GM12878 (cell line): Measurements from ENCODE around the gene MYO7A. TPM values are rescaled to one million over a fixed set of nuclear protein-coding genes. Genes with fewer than 3 reads are reported as not detected.

Experiments
- ATAC-seq: fragments of 200-7000 bp; cut with Tn5 transposase; 3 replicates; pipeline ENCODE4 v1.9.1; 2020; ENCODE audit warnings: mild to moderate bottlenecking, moderate library complexity
- BruUV-seq: library from RNA; stranded (reverse); fragments of 400-500 nt; replicated peaks from 2 replicates; lab custom pipeline; 2021; lab: Mats Ljungman, UMichigan
- CTCF ChIA-PET: fragments of 300-600 bp; sonication (Branson Sonifier 250); formaldehyde crosslinking; extraction: SDS; loops from one replicate; lab custom pipeline; 2021; ENCODE audit warnings: inconsistent platforms; lab: Yijun Ruan, JAX
- POLR2A ChIA-PET: fragments of 350-600 bp; formaldehyde crosslinking; extraction: SDS; loops from one replicate; lab custom pipeline; 2021; ENCODE audit warnings: inconsistent platforms; lab: Charles Lee
- RAD21 ChIA-PET: fragments of 300-600 bp; sonication (Branson Sonifier 250); formaldehyde crosslinking; loops from one replicate; lab custom pipeline; 2023; ENCODE audit warnings: antibody characterized with exemption; ENCODE audit not compliant: unreplicated experiment; lab: Charles Lee
- SMC1A ChIA-PET: fragments of 300-600 bp; sonication (Branson Sonifier 250); formaldehyde crosslinking; loops from one replicate; lab custom pipeline; 2023; ENCODE audit not compliant: unreplicated experiment, uncharacterized antibody; lab: Charles Lee
- DNase-seq: peaks from one replicate; pipeline ENCODE4 v3.0.0-alpha.2; 2011; ENCODE audit warnings: low read depth, low spot score
- FAIRE-seq: peaks from 3 replicates; lab custom pipeline; 2011; peaks lifted over from hg19 to GRCh38; lab: Jason Lieb, UNC
- H2AFZ ChIP-seq: 2 replicates; pipeline ENCODE4 v1.6.0; 2011; ENCODE audit warnings: low read depth, low read length, control low read depth; ENCODE audit not compliant: control insufficient read depth
- H3K27ac ChIP-seq: 2 replicates; pipeline ENCODE4 v1.5.1; 2011; ENCODE audit warnings: control low read depth; ENCODE audit not compliant: control insufficient read depth, insufficient read depth
- H3K27me3 ChIP-seq, 2 experiments: replicated peaks in 1 of 2; 2 replicates each; pipeline versions ENCODE4 v1.6.0 to v1.6.1; 2011; ENCODE audit warnings: low read length in 1 of 2; ENCODE audit not compliant: control insufficient read depth in 2 of 2, insufficient read depth in 2 of 2
- H3K36me3 ChIP-seq, 2 experiments: 2 replicates each; pipeline ENCODE4 v1.5.1; 2011; ENCODE audit warnings: low read length in 1 of 2; ENCODE audit not compliant: control insufficient read depth in 2 of 2, insufficient read depth in 2 of 2
- H3K4me1 ChIP-seq: 2 replicates; pipeline ENCODE4 v1.6.1; 2011; ENCODE audit warnings: mild to moderate bottlenecking, low read length, moderate library complexity, mixed read lengths; ENCODE audit not compliant: control insufficient read depth, insufficient read depth
- H3K4me2 ChIP-seq: 2 replicates; pipeline ENCODE4 v1.6.0; 2011; ENCODE audit warnings: control low read depth; ENCODE audit not compliant: control insufficient read depth, insufficient read depth
- H3K4me3 ChIP-seq: fragments of 200-600 bp; sonication (generic); 2 replicates; pipeline ENCODE4 v1.5.1; 2016
- H3K79me2 ChIP-seq: 2 replicates; pipeline ENCODE4 v1.6.0; 2011; ENCODE audit warnings: low read length; ENCODE audit not compliant: control insufficient read depth, insufficient read depth
- H3K9ac ChIP-seq: 2 replicates; pipeline ENCODE4 v1.8.0; 2011; ENCODE audit warnings: low read length, control low read depth, mixed read lengths; ENCODE audit not compliant: control insufficient read depth, insufficient read depth
- H3K9me3 ChIP-seq: replicated peaks from 3 replicates; pipeline ENCODE4 v1.5.1; 2011; ENCODE audit warnings: mild to moderate bottlenecking, low read length; ENCODE audit not compliant: control insufficient read depth, insufficient read depth
- H4K20me1 ChIP-seq: 2 replicates; pipeline ENCODE4 v1.6.0; 2011; ENCODE audit not compliant: control insufficient read depth, insufficient read depth
- POU2F2 ChIP-seq: IDR thresholded peaks from 3 replicates; pipeline ENCODE4 v1.6.1; 2011; ENCODE audit warnings: low read depth, mild to moderate bottlenecking, low read length, borderline replicate concordance
- PRDM15 ChIP-seq: fragments of 450-650 bp; formaldehyde crosslinking; IDR thresholded peaks from 2 replicates; pipeline ENCODE4 v1.4.0; 2020; ENCODE audit warnings: mild to moderate bottlenecking, moderate library complexity
- RUNX3 ChIP-seq: IDR thresholded peaks from 2 replicates; pipeline ENCODE4 v1.6.1; 2012; ENCODE audit warnings: low read length, inconsistent platforms
- SMAD5 ChIP-seq: IDR thresholded peaks from 2 replicates; pipeline ENCODE4 v1.6.1; 2016; ENCODE audit warnings: antibody characterized with exemption, low read depth
- SPI1 ChIP-seq: IDR thresholded peaks from 2 replicates; pipeline ENCODE4 v1.6.1; 2011; ENCODE audit warnings: low read depth, mild to moderate bottlenecking, low read length, moderate library complexity, borderline replicate concordance; ENCODE audit not compliant: insufficient read depth
- ZNF622 ChIP-seq: fragments of 450-650 bp; IDR thresholded peaks from 2 replicates; pipeline ENCODE4 v1.6.1; 2017; ENCODE audit warnings: mild to moderate bottlenecking, inconsistent platforms
- WGBS: methylation state at CpG from one replicate; pipeline ENCODE4 v1.1.6; 2016; ENCODE audit warnings: low lambda C conversion rate; ENCODE audit not compliant: insufficient replicate concordance, insufficient coverage; ENCODE audit errors: missing lambda C conversion rate; 5-methylcytosine and 5-hydroxymethylcytosine counted together
- in situ Hi-C: fragments of 300-500 bp; cut with MboI; formaldehyde crosslinking; loops from 9 replicates; pipeline ENCODE4 v1.14.3; 2018; ENCODE audit warnings: mixed read lengths
- intact Hi-C: fragments of 100-400 bp; cut with micrococcal nuclease; formaldehyde crosslinking; loops from one replicate; pipeline ENCODE4 v1.14.2; 2022; ENCODE audit not compliant: unreplicated experiment
- polyA plus RNA-seq, 11 experiments: library from polyadenylated mRNA; depleted of rRNA in 4 of 11; unstranded in 6 of 11; stranded (reverse) in 5 of 11; fragments of >200 nt; fragmentation: Nextera tagmentation in 4 of 11; fragmentation: Illumina TruSeq in 1 of 11; extraction: Ambion mirVana in 4 of 11; extraction: Trizol in 1 of 11; gene quantifications; 1 replicate in 1 of 11; 2 replicates in 10 of 11; pipeline versions ENCODE4 v1.2.1 to v1.2.3, GENCODE V29; 2011 to 2016; ENCODE audit warnings: inconsistent platforms in 2 of 11, missing spikeins in 2 of 11, low read depth in 1 of 11
- total RNA-seq, 4 experiments: library from RNA; depleted of rRNA in 3 of 4; stranded (reverse); fragments of >200 nt in 3 of 4; fragmentation: Illumina TruSeq in 1 of 4; extraction: Trizol in 1 of 4; gene quantifications; 2 replicates each; pipeline versions ENCODE4 v1.2.1 to v1.2.3, GENCODE V29; 2013 to 2021

Gene MYO7A
- total and polyA plus RNA-seq, 10 of the 15 experiments (the other 5 are each of a cell fraction or from before 2014, with no cell fraction given): 0.01 to 0.21 (median 0.04) TPM; not detected in 6

- H2AFZ ChIP-seq: no peak overlapping the region
- H4K20me1 ChIP-seq: no peaks in the 10 kb centered on the region
- no peak overlapping the region for H3K4me3 ChIP-seq
- ChIA-PET POLR2A (no interaction called here), RAD21 (no interaction called here), SMC1A (no interaction called here), CTCF (no interaction called here)
- peak; percentile 64 for ATAC-seq
- in situ Hi-C loops (no loop called here), intact Hi-C loops (no loop called here)
- H3K9ac ChIP-seq: no peak overlapping the region
- 0 out of 2 replicates have a peak overlapping the region, but pooled peaks have one; percentile 3 for H3K4me2 ChIP-seq
- DNase-seq: no peak
- H3K27me3 ChIP-seq: no peaks in the 10 kb centered on the region; a peak in 2 of 4 replicates
- TF ChIP-seq RUNX3 (peak; percentile 51; the same call in 1 of the 2 replicates), SMAD5 (no peak), PRDM15 (CRISPR knock-in tag) (no peak), POU2F2 (no peak), ZNF622 (no peak), SPI1 (peak; percentile 77; the same call in 1 of the 2 replicates)
- 66% methylated on average over 11 of the region's 11 CpGs for WGBS
- no peaks in the 10 kb centered on the region for H3K36me3 ChIP-seq
- no peak overlapping the region for H3K27ac ChIP-seq
- BruUV-seq: no TSS peak
- H3K79me2 ChIP-seq: no peaks in the 10 kb centered on the region
- no peak for FAIRE-seq
- no peaks in the 10 kb centered on the region for H3K9me3 ChIP-seq
- H3K4me1 ChIP-seq: no peaks in the 10 kb centered on the region
Observed at GRCh38 chr11:77142091-77142975, 14.3 kb downstream of the MYO7A start.
